GM19452 (cell line): ENCODE data around the gene DAPK2.

Experiments used
- ATAC-seq: cut with Tn5 transposase; IDR thresholded peaks from one replicate; pipeline ENCODE4 v1.9.1; 2021; ENCODE audit not compliant: unreplicated experiment

Gene DAPK2

DNA sequence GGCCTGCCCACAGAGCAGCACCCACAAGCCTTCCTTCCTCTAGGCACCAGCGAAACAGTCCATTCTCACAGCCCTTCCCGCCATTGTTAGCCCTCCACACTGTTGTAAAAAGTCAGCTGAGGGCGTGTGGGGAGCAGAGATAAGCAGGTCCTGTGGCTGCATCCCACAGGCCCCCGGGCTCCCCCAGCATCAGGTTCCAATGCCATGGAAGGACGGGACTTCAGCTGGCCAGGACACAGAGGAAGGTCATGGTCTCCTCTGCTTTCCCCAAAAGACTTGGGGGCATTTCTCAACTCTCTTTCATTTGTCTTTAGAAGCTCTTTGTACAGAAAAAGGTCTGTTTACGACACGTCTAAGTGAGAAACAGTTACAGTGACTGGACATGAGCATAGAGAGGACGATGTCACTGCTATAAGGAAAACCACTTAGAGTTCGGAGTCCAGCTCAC, 127.4 kb downstream of the DAPK2 start:
- no peak for ATAC-seq

DNA sequence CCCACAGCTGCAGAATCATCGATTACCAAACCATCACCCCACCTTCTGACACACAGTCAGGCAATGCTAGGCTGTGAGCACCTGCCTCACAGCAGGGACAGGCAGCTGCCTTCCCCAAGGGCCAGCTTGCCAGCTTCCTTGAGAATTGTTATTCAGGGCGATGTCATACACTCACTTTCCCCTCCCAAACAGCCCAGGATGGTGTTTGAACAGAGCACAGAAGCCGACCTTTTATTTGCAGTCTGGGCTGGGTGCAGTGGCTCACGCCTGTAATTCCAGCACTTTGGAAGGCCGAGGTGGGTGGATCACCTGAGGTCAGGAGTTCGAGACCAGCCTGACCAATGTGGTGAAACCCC, 128.0 kb downstream of the DAPK2 start:
- ATAC-seq = no peak

DNA sequence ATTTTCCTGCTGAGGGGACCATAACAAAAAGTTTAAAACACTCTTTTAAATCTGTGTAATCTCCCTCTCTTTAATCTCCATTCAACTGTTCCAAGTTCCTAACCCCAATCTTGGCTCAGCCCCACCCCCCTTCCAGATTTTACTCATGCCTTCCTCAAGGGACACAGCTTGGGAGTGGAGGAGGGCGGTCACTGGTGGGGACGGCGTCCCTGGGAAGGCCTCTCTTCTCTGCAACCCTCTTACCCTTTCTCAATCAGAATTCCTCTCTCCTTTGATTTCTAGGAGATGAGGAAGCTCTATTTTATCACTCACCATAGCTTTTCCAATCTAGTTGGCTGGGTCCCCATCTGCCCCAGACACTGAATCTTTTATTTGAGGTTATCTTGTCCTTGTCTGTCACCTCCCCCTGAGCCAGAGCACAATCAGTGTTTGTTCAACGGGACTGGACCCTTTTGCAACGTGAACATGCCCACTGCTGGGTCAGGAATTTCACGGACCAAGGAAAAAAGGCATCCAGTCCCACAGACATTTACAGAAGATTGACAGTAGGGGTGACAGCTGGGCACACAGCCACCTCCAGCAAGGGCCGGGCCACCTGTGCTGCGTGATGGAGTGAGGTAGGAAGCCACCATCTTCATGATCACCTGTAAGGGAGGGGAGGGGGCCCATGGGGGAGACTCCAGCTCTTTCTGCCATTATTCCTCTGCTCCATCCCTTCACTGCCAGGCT, 128.5 kb downstream of the DAPK2 start:
- ATAC-seq = no peak

GRCh38 chr15:63915873-63916771, 130.2 kb downstream of the DAPK2 start:
- ATAC-seq = no peak

DNA sequence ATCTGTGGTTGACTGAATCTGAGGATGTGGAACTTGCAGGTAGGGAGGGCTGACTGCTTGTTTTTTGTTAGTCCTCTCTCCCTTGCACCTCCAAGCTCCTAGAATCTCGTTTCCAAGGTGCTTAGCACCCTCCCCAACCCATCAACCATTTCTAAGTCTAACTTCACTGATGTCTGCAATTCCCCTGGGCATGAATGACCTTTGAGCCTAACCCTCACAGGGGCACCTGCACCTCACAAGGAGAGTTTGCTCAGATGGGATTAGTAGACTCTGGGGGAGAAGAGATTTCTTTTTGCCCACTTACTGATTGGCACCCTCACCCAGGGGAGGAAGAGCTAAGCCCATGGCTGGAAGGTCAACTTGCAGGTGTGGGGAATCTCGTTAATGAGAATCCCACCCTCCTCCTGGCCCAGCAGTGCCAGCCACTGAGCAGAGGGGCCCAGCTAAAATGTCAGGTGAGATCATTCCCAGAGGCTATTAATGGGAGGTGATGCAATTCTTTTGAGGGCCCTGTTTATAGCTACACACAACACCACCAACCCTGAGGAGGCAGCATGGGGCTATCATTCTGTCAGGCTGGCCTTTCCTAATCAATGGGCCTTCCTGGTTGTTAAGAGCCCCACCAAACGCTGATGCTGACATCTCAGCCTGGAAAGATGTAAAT, 130.9 kb downstream of the DAPK2 start:
- ATAC-seq = no peak

GRCh38 chr15:63913786-63914315, 132.4 kb downstream of the DAPK2 start:
- ATAC-seq = no peak

GRCh38 chr15:63913336-63913735, 132.9 kb downstream of the DAPK2 start:
- ATAC-seq = no peak

DNA sequence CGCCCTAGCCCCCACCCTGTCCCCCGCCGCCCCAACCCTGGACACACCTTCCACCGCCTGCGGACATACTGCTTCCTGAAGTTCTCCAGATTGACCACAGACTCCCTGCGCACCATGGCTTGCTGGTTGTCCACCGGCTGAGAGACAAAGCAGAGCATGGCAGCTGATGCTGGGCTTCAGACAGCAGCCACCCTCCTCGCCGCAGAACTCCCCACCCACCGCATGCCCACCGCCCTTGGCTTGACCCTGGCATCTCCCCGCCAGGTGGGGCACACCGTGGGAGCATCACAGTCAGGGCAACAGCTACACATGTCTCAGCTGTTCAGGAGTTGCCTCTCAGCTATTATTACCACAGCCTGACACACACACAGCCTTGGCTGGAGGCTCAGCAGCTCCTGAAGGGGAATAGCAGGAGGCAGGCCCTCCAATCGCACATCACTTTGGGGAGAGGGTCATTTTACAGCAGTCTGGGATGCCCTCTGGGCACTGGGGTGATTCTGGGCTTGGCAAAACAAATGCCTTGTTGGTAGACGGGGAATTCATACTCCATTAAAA, 134.1 kb downstream of the DAPK2 start:
- ATAC-seq = no peak

DNA sequence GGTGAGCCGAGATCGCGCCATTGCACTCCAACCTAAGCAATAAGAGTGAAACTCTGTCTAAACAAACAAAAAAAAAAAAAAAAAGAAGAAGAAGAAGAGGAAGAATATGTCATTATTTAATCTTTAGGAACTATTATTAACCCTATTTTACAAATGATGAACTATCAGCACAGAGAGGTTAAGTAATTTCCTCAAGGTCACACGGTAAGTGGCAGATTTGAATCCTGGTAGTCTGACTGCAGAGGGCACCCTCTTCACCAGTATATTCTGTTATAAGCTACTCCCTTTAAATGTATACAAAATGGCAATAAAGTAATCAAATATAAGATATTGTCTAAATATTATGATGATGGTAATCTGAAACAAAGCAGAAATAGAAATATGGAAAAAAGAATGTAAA, 135.1 kb downstream of the DAPK2 start:
- no peak for ATAC-seq

- no peak for ATAC-seq
Observed at GRCh38 chr15:63909819-63910437, 136.4 kb downstream of the DAPK2 start.

- ATAC-seq = no peak
Observed at GRCh38 chr15:63908991-63909390, 137.3 kb downstream of the DAPK2 start.

GRCh38 chr15:63908281-63908680, 138.0 kb downstream of the DAPK2 start:
- ATAC-seq = no peak

- ATAC-seq = no peak
Observed at GRCh38 chr15:63907521-63907920, 138.8 kb downstream of the DAPK2 start.

GRCh38 chr15:63906266-63906584, 140.1 kb downstream of the DAPK2 start:
- ATAC-seq = no peak

DNA sequence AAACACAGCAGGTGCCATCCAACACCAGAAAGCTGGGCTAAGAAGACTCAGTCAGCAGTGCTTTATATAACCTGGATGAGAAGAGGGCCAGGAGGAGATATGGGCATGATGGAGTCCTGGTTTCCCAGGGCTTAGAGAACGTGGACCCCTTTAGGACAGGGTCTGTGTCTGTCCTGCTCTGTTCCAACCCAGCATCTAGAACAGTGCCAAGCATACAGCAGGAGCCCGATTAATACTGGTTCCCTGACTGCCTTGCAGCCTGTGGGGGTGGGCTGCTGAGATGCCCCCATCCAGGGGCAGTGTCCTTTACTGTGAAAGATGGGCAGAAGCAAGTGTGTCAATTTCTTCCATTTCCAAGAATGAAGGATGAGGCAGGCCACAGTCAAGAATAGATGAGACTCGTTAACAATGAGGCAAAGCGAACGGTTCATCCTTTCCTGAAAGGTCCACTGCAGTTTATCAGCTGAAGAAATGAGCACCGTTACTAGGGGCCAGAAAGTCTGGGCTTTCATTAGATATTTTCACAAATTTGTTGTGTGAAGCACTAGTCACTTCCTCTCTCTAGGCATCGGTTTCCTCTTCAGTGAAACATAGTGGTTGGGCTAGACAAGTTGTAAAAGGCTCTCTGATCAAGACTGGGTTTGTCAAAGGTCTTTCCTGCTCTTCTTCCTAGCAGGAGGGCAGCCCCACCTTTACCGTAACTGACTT, 140.6 kb downstream of the DAPK2 start:
- no peak for ATAC-seq

- no peak for ATAC-seq
Observed at GRCh38 chr15:63905131-63905530, 141.2 kb downstream of the DAPK2 start.

- no peak for ATAC-seq
Observed at GRCh38 chr15:63904042-63904441, 142.2 kb downstream of the DAPK2 start.

DNA sequence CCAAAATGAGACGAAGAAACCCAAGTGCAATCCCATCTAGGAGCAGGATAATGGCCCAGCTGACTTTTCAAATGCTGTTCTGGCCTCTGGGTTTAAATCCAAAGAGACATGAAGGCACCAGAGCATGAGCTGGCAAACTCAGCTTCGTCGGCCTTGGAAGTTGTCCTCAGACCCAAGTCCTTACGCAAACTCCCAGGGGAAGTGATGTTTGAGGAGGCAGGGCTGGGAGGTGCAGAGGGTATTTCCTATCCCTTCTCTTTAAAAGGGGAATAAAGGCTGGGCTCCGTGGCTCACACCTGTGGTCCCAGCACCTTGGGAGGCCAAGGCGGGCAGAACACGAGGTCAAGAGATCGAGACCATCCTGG, 143.6 kb downstream of the DAPK2 start:
- ATAC-seq = no peak

DNA sequence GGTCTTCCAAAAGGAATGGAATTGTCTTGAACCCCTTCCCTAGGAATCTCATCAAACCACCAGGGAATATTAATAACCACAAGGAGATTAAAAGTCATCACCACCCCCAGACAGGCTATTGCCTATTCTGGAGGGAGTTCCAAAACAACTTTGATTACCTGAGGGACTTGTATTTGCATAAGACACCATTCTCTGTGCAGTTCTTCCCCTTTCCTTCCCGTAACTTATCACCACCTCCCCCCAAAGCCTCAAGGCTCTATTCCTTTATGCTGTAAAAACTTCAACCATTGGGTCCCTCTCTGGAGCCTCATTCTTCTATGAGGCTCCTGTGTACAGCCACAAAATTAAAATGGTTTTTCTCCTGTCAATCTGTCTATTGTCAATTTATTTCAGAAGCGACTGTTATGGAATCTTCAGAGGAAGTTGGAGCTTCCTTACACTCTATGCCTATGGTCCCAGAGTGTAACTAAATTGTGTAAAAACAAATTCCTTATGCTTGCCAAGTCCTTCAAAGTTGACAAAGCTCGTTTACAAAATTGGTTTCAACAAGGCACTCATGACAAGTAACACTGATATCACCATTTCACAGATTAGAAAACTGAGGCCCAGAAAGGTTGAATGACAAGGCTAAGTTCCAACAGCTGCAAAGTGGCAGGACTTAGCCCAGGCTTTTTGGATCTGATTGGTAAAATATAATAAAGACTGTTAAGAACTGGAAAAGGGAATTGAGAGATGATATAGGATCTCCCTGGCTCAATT, 144.2 kb downstream of the DAPK2 start:
- no peak for ATAC-seq

GRCh38 chr15:63900306-63900705, 146.0 kb downstream of the DAPK2 start:
- no peak for ATAC-seq
